ENCODE data around the gene CDON.
A peak's percentile ranks its signal among the peaks of the same experiment; 100 is the strongest.

CDON gene, protein sequence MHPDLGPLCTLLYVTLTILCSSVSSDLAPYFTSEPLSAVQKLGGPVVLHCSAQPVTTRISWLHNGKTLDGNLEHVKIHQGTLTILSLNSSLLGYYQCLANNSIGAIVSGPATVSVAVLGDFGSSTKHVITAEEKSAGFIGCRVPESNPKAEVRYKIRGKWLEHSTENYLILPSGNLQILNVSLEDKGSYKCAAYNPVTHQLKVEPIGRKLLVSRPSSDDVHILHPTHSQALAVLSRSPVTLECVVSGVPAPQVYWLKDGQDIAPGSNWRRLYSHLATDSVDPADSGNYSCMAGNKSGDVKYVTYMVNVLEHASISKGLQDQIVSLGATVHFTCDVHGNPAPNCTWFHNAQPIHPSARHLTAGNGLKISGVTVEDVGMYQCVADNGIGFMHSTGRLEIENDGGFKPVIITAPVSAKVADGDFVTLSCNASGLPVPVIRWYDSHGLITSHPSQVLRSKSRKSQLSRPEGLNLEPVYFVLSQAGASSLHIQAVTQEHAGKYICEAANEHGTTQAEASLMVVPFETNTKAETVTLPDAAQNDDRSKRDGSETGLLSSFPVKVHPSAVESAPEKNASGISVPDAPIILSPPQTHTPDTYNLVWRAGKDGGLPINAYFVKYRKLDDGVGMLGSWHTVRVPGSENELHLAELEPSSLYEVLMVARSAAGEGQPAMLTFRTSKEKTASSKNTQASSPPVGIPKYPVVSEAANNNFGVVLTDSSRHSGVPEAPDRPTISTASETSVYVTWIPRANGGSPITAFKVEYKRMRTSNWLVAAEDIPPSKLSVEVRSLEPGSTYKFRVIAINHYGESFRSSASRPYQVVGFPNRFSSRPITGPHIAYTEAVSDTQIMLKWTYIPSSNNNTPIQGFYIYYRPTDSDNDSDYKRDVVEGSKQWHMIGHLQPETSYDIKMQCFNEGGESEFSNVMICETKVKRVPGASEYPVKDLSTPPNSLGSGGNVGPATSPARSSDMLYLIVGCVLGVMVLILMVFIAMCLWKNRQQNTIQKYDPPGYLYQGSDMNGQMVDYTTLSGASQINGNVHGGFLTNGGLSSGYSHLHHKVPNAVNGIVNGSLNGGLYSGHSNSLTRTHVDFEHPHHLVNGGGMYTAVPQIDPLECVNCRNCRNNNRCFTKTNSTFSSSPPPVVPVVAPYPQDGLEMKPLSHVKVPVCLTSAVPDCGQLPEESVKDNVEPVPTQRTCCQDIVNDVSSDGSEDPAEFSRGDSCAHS (N-terminal part only)

DNA sequence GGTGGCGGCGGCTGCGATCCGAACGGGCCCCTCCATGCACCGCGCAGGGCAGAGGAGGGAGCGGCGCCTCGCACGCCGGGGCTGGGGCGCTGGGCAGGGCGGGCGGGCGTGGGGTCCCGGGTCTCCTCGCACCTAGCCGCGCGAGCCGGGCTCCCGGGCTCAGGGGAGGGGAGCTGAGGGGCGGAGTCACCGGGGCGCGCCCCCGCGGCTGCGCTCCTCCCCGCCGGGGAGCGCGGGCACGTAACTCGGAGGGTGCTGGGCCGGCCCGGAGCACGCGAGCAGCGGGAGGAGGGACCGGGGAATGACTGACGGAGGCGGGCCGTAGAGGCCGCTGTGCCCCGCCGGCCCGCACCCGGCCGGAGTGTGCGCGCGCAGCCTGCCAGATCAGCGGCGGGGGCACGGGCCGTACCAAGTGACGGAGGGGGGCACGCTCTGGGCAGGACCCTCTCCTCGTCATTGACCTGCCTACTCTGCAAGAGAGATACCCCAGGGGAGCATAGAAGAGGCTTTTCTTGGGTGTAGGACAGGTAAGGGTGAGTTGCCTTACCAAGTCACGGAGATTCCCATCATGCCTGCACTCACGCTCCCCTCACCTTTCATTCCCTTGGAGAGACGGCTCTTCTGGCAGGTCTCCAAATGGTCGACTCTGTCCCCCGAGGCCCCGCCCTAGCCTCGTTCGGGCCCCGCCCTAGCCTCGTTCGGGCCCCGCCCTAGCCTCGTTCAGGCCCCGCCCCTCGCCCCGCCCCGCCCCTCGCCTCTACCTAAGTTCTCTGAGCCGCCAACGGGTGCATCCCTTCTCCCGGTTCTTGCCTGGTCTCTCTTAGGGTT is at the start of gene CDON:
Gene CDON (minus strand): TSS at position 188 of the 828 bp plus-strand sequence. CDS start 39,390 bp downstream, outside the sequence.
- peak within 1 kb of the TSS; percentile 98 for H3K27ac Mint-ChIP-seq
- peak within 1 kb of the TSS; percentile 88 for H3K4me3 Mint-ChIP-seq
- H3K4me1 Mint-ChIP-seq, result peaks cover 7% of the 10 kb centered on the region
- H3K27me3 Mint-ChIP-seq, result peaks cover 4% of the 10 kb centered on the region
- no peaks in the 10 kb centered on the region for H3K9me3 Mint-ChIP-seq
- no peaks in the 10 kb centered on the region for H3K36me3 Mint-ChIP-seq

DNA sequence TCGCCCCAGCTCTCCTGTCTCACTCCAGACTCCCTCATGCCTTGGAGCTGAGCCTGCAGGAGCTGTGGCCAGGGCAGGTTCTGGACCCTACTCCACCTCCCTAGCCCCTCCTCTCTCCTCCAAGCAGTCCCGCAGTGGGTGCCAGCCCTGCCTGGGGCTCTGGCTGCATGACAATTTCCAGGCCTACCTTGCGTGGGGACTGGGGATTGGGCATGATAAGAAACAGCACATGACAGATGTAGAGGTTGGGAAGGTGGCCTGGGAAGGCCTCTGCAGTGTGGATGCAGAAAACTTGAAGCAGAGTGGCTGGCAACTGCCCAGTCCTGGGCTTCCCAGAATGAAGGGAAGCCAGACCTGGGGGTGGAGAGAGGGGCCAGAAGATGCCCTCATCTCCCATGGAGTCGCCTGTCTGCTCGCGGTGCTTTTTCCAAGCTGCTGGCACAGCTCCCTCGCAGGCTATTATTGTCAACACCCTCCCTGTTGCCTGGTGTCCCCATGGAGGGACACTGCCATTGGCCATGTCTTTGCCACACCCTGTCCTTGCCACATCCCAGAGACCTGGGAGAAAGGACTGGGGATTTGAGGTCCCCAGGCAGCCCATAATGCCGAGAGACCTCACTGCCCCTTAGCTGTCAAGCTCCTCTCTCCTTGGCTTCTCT is 48.9 kb upstream of the CDON start:
- Mint-ChIP-seq H3K9me3 (no peaks in the 10 kb centered on the region), H3K4me1 (no peaks in the 10 kb centered on the region), H3K27ac (peak overlapping the region; percentile 46), H3K27me3 (no peaks in the 10 kb centered on the region), H3K36me3 (no peaks in the 10 kb centered on the region), H3K4me3 (no peak overlapping the region)

- no peaks in the 10 kb centered on the region for H3K36me3 Mint-ChIP-seq
- no peak overlapping the region for H3K4me3 Mint-ChIP-seq
- H3K9me3 Mint-ChIP-seq, result no peaks in the 10 kb centered on the region
- no peaks in the 10 kb centered on the region for H3K27me3 Mint-ChIP-seq
- no peak overlapping the region for H3K27ac Mint-ChIP-seq
- no peaks in the 10 kb centered on the region for H3K4me1 Mint-ChIP-seq
Observed at GRCh38 chr11:126109941-126110731, 47.5 kb upstream of the CDON start.

DNA sequence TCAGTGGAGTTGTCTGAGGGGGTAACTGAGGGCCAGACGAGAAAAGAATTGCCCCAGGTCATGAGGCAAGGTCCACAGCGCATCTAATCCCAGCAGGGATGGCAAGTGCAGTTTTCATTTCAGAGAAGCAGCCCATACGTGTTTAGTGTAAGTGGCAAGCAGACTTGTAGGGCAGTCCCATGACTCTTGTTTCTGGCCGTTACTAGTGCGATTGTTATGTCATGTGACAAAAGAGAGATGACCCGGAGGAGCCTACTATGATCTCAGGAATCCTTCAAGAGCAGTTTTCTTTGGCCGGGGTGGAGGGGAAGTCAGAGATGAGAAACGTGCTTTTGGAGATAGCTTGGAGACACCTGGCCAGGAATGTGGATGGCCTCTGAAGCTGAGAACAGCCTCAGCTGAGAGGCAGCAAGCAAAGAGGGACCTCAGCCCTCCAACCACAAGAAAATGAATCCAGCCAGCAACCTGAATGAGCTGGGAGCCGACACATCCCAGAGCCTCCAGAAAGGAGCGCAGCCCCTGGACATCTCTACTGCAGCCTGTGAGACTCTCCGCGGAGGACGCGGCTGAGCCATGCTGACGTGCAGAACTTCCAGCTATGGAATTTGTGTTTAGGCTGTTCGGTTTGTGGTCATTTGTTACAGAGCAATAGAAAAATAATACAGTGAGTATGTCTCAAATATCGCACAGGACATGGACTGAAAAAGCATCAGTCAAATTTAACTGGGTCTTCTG is 44.1 kb upstream of the CDON start:
- Mint-ChIP-seq H3K9me3 (no peaks in the 10 kb centered on the region), H3K4me1 (no peaks in the 10 kb centered on the region), H3K4me3 (no peak overlapping the region), H3K27ac (no peak overlapping the region), H3K27me3 (no peaks in the 10 kb centered on the region), H3K36me3 (no peaks in the 10 kb centered on the region)

- H3K27ac Mint-ChIP-seq, result no peak overlapping the region
- H3K4me1 Mint-ChIP-seq, result no peaks in the 10 kb centered on the region
- no peaks in the 10 kb centered on the region for H3K27me3 Mint-ChIP-seq
- H3K4me3 Mint-ChIP-seq, result no peak overlapping the region
- no peaks in the 10 kb centered on the region for H3K36me3 Mint-ChIP-seq
- H3K9me3 Mint-ChIP-seq, result no peaks in the 10 kb centered on the region
Observed at GRCh38 chr11:126105748-126106080, 43.0 kb upstream of the CDON start.

GRCh38 chr11:126105022-126105747 is 42.5 kb upstream of the CDON start:
- Mint-ChIP-seq H3K4me3 (no peak overlapping the region), H3K27ac (no peak overlapping the region), H3K4me1 (no peaks in the 10 kb centered on the region)

GRCh38 chr11:126104420-126104819 is 41.8 kb upstream of the CDON start:
- H3K4me3 Mint-ChIP-seq, result no peak overlapping the region
- H3K9me3 Mint-ChIP-seq, result no peaks in the 10 kb centered on the region
- no peaks in the 10 kb centered on the region for H3K36me3 Mint-ChIP-seq
- H3K27ac Mint-ChIP-seq, result no peak overlapping the region
- no peaks in the 10 kb centered on the region for H3K27me3 Mint-ChIP-seq
- H3K4me1 Mint-ChIP-seq, result no peaks in the 10 kb centered on the region

More at GRCh38 chr11:126105022-126105747, 42.5 kb upstream of the CDON start:
- Mint-ChIP-seq H3K36me3 (no peaks in the 10 kb centered on the region), H3K9me3 (no peaks in the 10 kb centered on the region), H3K27me3 (no peaks in the 10 kb centered on the region)

- Mint-ChIP-seq H3K27me3 (no peaks in the 10 kb centered on the region), H3K4me3 (no peak overlapping the region), H3K27ac (no peak overlapping the region), H3K36me3 (no peaks in the 10 kb centered on the region), H3K4me1 (no peaks in the 10 kb centered on the region), H3K9me3 (no peaks in the 10 kb centered on the region)
Observed at GRCh38 chr11:126103150-126103549, 40.5 kb upstream of the CDON start.

- Mint-ChIP-seq H3K4me3 (no peak overlapping the region), H3K36me3 (no peaks in the 10 kb centered on the region), H3K4me1 (no peaks in the 10 kb centered on the region), H3K27me3 (no peaks in the 10 kb centered on the region), H3K9me3 (no peaks in the 10 kb centered on the region), H3K27ac (peak overlapping the region; percentile 43)
Observed at GRCh38 chr11:126102436-126102981, 39.8 kb upstream of the CDON start.

DNA sequence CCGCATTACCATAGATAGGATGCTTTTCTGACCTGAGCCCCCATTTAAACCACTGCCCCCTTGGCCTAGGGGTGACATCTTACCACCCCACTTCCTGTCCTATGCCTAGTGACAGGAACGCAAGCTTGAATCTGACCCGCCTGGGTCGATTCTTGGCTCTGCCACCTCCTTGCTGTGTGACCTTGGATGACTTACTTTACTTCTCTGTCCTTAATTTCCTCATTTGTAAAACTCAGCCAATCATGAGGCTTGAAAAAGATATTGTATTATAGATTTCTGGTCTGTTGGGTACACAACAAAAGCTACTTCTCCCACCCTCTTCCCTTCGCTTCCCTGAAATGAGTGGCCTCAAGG is 39.2 kb upstream of the CDON start:
- H3K27ac Mint-ChIP-seq, result no peak overlapping the region
- H3K27me3 Mint-ChIP-seq, result no peaks in the 10 kb centered on the region

GRCh38 chr11:126101251-126101929 is 38.7 kb upstream of the CDON start:
- H3K27ac Mint-ChIP-seq, result no peak overlapping the region
- no peaks in the 10 kb centered on the region for H3K9me3 Mint-ChIP-seq
- H3K4me3 Mint-ChIP-seq, result no peak overlapping the region
- no peaks in the 10 kb centered on the region for H3K27me3 Mint-ChIP-seq
- H3K36me3 Mint-ChIP-seq, result no peaks in the 10 kb centered on the region
- H3K4me1 Mint-ChIP-seq, result no peaks in the 10 kb centered on the region

More for the DNA sequence above, 39.2 kb upstream of the CDON start:
- Mint-ChIP-seq H3K4me3 (no peak overlapping the region), H3K4me1 (no peaks in the 10 kb centered on the region), H3K36me3 (no peaks in the 10 kb centered on the region), H3K9me3 (no peaks in the 10 kb centered on the region)

- H3K27ac Mint-ChIP-seq, result no peak overlapping the region
- H3K9me3 Mint-ChIP-seq, result no peaks in the 10 kb centered on the region
- H3K4me1 Mint-ChIP-seq, result no peaks in the 10 kb centered on the region
- H3K27me3 Mint-ChIP-seq, result no peaks in the 10 kb centered on the region
- H3K36me3 Mint-ChIP-seq, result no peaks in the 10 kb centered on the region
- H3K4me3 Mint-ChIP-seq, result no peak overlapping the region
Observed at GRCh38 chr11:126100716-126101115, 38.0 kb upstream of the CDON start.

All from activated naive CD4-positive, alpha-beta T cell treated with anti-CD3 and anti-CD28 coated beads, Interleukin-2, amount 50 U/mL, for 24 hours (primary cell).